MM.1S (cell line): Measurements from ENCODE around the gene GABRB3.

Experiments
- EZH2phosphoT487 ChIP-seq: fragments of 300-600 bp; sonication (generic); IDR thresholded peaks from 2 replicates; pipeline ENCODE4 v1.6.1; 2018; ENCODE audit warnings: antibody characterized with exemption, low read length
- TF ChIP-seq, protein P1 (sequence below): fragments of 300-600 bp; sonication (generic); IDR thresholded peaks from 2 replicates; pipeline ENCODE4 v1.5.1; 2016; ENCODE audit warnings: antibody characterized with exemption, low read length, mixed read lengths

DNA sequence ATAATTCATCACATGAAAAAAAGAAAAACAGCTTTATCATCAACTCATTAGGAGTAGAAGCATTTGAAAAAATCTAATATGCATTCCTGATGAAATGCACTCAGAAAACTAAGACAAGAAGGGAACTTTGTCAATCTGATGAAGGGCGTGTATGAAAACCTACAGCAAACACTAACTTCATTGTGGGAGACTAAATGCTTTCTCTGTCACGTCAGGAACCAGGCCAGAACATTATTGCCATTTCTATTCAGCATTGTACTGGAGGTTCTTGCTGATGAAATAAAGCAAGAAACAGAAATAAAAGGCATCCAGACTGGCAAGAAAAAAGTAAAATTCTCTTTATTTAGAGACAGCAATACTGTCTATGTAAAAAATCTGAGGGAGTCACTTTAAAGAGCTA, 235.2 kb downstream of the GABRB3 start:
- TF ChIP-seq, protein P1, sequence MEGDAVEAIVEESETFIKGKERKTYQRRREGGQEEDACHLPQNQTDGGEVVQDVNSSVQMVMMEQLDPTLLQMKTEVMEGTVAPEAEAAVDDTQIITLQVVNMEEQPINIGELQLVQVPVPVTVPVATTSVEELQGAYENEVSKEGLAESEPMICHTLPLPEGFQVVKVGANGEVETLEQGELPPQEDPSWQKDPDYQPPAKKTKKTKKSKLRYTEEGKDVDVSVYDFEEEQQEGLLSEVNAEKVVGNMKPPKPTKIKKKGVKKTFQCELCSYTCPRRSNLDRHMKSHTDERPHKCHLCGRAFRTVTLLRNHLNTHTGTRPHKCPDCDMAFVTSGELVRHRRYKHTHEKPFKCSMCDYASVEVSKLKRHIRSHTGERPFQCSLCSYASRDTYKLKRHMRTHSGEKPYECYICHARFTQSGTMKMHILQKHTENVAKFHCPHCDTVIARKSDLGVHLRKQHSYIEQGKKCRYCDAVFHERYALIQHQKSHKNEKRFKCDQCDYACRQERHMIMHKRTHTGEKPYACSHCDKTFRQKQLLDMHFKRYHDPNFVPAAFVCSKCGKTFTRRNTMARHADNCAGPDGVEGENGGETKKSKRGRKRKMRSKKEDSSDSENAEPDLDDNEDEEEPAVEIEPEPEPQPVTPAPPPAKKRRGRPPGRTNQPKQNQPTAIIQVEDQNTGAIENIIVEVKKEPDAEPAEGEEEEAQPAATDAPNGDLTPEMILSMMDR, result no peak
- TF ChIP-seq EZH2phosphoT487, result no peak
